ENCODE data around the gene ADD1. TPM values are rescaled to one million over a fixed set of nuclear protein-coding genes. Genes with fewer than 3 reads are reported as not detected.

Gene ADD1
- total RNA-seq, 2 experiments from 2014 or later: 136 TPM

DNA sequence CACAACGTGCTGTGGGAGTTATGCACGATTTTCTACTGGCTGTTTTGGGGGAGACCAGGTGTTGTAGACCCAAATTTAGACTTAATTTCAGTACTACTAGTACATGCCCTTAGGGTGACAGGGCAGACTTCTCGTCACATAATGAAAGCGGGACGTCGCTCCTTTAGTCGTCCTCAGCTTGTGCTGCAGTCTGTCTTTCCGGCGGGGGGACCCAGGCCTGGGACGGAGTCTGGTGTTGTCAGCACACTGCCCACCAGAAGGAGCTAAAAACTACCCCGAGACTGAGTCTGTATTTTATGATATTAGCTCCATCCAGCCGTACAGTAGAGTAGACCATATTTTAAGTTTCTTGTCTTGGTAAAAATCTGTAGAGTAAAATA, 84.0 kb downstream of the ADD1 start:
- Mint-ChIP-seq H3K27me3 (no peaks in the 10 kb centered on the region), H3K4me1 (peaks cover 13% of the 10 kb centered on the region), H3K9me3 (no peaks in the 10 kb centered on the region), H3K4me3 (no peak overlapping the region), H3K36me3 (peaks cover 26% of the 10 kb centered on the region), H3K27ac (peak overlapping the region; percentile 58)
- DNase-seq: no peak

DNA sequence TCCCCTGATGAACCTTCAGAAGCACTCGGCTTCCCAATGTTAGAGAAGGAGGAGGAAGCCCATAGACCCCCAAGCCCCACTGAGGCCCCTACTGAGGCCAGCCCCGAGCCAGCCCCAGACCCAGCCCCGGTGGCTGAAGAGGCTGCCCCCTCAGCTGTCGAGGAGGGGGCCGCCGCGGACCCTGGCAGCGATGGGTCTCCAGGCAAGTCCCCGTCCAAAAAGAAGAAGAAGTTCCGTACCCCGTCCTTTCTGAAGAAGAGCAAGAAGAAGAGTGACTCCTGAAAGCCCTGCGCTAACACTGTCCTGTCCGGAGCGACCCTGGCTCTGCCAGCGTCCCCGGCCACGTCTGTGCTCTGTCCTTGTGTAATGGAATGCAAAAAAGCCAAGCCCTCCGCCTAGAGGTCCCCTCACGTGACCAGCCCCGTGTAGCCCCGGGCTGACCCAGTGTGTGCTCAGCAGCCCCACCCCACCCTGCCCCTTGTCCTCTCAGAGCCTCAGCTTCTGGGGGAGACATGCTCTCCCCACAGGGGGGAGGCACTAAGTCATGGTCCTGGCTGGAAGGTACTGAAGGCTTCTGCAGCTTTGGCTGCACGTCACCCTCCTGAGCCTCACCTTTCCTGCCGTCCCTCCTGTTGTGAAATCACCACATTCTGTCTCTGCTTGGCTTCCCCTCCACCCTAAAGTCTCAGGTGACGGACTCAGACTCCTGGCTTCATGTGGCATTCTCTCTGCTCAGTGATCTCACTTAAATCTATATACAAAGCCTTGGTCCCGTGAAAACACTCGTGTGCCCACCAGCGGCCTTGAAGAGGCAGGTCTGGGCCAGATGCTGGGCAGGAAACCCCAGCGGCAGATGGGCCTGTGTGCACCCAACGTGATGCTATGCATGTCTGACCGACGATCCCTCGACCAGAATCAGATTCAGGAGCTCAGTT, 84.9 kb downstream of the ADD1 start:
- H3K27ac Mint-ChIP-seq: peak overlapping the region; percentile 76
- H3K27me3 Mint-ChIP-seq: no peaks in the 10 kb centered on the region
- H3K9me3 Mint-ChIP-seq: no peaks in the 10 kb centered on the region
- H3K36me3 Mint-ChIP-seq: peaks cover 26% of the 10 kb centered on the region
- no peak for DNase-seq
- no peak overlapping the region for H3K4me3 Mint-ChIP-seq
- peaks cover 13% of the 10 kb centered on the region for H3K4me1 Mint-ChIP-seq

DNA sequence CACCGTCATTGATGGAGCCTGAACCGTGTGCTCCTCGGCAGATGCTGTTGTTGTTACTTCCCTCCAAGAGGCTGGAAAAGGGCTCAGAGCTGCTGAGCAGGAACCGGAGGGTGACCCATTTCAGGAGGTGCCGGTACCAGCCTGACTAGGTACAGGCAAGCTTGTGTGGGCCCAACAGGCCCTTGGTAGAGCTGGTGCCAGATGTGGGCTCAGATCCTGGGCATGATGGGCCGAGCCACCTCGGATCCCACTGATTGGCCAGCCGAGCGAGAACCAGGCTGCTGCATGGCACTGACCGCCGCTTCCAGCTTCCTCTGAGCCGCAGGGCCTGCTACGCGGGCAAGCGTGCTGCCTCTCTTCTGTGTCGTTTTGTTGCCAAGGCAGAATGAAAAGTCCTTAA, 85.8 kb downstream of the ADD1 start:
- Mint-ChIP-seq H3K36me3 (peaks cover 23% of the 10 kb centered on the region), H3K27ac (peak overlapping the region; percentile 76), H3K4me1 (peaks cover 10% of the 10 kb centered on the region), H3K9me3 (no peaks in the 10 kb centered on the region), H3K27me3 (no peaks in the 10 kb centered on the region), H3K4me3 (no peak overlapping the region)
- no peak for DNase-seq

DNA sequence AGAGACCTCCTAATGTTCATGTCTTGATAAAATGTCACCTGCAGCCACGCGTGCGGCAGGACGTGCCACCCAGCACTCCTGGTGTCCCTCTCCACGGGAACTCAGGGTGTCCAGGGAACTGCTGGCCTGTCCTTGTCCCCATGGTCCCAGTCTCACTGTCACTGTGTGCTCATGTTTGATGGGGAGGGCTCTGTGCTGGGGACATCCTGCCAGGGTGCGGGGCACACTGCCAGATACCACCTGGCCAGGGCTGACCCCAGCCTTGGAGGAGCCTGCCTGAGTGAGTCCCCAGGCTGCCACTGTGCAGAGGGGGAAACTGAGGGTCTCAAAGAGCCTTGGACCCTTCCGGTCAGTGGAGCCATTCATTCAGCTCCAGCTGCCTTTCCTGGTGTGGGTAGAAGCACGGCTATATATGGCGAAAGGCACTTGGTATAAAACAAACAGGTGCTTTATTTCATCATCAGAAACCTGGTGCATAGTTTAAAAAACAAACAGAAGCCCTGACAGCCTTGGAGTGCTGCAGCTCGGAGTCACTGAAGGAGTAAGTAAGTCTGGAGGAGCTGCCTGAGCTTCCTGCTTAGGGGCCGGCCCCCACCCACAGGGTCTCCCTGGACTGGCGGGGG, 86.6 kb downstream of the ADD1 start:
- Mint-ChIP-seq H3K36me3 (peaks cover 23% of the 10 kb centered on the region), H3K27me3 (no peaks in the 10 kb centered on the region), H3K27ac (peak overlapping the region; percentile 51), H3K4me1 (peaks cover 10% of the 10 kb centered on the region), H3K4me3 (no peak overlapping the region), H3K9me3 (no peaks in the 10 kb centered on the region)
- no peak for DNase-seq

DNA sequence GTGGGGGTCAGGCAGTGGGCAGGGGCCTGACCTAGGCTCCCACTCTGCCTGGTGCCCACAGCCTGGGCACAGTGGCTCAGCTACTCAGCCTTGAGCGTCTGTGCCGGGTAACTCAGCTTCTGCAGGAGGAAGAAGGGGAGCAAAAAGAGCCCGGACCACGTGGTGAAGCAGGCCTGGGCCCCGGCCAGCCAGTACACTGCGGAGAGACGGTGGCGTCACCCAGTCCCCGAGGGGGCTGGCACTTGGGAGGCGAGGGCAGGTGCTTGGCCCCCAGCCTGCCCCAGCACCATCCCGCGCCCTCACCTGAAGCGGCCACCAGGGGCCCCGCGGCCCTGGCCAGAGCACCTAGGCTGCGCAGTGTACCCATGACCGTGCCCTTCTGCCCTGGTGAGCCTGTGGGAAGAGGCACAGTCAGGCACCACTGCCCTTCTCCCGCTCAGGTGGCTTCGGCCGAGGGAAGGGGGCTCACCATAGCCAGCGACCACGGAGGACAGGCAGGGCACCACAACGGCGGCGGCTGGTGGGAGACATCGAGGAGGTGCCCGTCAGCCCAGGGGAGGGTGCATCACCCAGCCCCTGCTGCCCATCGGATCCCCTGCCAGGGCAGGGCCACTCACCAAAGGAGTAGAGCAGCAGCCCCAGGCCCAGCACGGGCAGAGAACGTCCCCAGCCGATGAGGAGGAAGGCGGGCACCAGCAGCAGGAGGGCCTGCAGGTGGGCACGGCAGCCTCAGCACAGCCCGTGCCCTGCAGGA, 87.3 kb downstream of the ADD1 start:
- H3K4me3 Mint-ChIP-seq: peak overlapping the region; percentile 92
- peak overlapping the region; percentile 70 for H3K27ac Mint-ChIP-seq
- no peak for DNase-seq
- H3K27me3 Mint-ChIP-seq: no peaks in the 10 kb centered on the region
- H3K9me3 Mint-ChIP-seq: no peaks in the 10 kb centered on the region
- H3K36me3 Mint-ChIP-seq: peaks cover 30% of the 10 kb centered on the region
- peaks cover 15% of the 10 kb centered on the region for H3K4me1 Mint-ChIP-seq

DNA sequence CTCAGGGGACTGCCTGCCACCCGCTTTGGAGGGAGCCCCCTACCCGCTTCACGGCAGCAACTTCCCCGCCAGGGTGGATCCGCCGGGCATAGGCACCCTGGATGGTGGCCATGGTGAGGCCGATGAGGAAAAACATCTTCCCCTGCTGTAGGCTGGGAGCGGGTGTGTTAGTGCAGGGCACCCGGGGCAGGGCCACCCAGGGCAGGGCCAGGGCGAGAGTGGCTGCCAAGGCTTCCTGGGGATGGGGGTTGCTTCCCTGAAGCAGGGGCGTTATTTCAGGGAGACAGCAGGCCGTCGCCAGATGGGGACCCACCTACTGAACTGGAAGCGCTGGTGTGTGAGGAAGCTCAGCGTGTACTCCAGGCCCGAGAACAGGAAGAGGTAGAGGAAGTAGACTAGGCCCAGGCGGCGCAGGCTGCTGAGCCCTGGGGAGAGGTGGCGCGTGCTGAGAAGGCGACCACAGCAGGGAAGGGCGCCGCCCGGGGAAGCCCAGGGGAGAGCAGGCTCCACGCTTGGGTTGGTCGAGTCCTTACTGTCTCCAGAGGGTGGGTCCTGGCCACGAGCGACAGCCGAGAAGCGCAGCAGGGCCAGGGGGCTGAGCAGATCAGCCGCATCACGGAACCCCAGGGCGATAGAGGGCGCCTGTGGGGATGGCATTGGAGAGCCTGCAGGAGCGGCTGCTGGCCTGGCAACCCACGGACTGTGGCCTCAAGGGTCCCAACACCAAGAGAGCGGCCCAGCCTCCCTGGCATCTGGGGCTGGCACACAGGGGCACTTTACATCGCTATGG, 88.1 kb downstream of the ADD1 start:
- Mint-ChIP-seq H3K4me3 (peak overlapping the region; percentile 92), H3K27ac (peak overlapping the region; percentile 97), H3K36me3 (peaks cover 38% of the 10 kb centered on the region), H3K27me3 (no peaks in the 10 kb centered on the region), H3K4me1 (peaks cover 22% of the 10 kb centered on the region), H3K9me3 (no peaks in the 10 kb centered on the region)
- peak; percentile 68 for DNase-seq

DNA sequence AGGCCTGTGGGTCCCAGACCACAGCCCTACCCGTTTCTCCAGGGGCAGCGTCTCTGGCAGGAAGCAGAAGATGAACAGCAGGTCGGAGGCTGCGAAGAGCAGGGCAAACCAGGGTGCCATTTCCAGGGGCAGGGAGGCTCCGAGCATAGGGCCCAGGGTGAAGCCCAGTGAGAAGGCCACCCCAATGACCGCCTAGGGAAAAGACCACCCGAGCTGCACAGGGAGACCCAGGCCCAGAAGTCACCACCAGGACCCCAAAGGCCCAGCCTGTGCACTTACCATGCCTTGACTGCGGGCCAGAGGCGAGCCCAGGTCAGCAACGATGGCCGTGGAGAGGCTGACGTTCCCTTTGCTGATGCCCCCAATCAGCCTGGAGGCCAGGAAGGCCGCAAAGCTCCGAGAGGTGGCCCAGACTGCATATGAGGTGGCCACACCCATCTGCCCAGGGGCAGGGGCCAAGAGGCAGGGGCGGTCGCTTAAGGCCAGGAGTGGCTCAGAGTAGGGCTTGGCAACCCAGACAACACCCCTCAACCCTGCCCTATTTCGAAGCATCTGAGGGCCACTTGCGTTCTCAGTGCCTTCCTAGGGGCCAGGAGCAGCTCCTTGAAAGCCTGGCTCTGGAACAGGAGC, 88.8 kb downstream of the ADD1 start:
- H3K4me1 Mint-ChIP-seq: peaks cover 30% of the 10 kb centered on the region
- peaks cover 45% of the 10 kb centered on the region for H3K36me3 Mint-ChIP-seq
- no peak for DNase-seq
- peaks cover 2% of the 10 kb centered on the region for H3K9me3 Mint-ChIP-seq
- peak overlapping the region; percentile 92 for H3K4me3 Mint-ChIP-seq
- peak overlapping the region; percentile 97 for H3K27ac Mint-ChIP-seq
- no peaks in the 10 kb centered on the region for H3K27me3 Mint-ChIP-seq

DNA sequence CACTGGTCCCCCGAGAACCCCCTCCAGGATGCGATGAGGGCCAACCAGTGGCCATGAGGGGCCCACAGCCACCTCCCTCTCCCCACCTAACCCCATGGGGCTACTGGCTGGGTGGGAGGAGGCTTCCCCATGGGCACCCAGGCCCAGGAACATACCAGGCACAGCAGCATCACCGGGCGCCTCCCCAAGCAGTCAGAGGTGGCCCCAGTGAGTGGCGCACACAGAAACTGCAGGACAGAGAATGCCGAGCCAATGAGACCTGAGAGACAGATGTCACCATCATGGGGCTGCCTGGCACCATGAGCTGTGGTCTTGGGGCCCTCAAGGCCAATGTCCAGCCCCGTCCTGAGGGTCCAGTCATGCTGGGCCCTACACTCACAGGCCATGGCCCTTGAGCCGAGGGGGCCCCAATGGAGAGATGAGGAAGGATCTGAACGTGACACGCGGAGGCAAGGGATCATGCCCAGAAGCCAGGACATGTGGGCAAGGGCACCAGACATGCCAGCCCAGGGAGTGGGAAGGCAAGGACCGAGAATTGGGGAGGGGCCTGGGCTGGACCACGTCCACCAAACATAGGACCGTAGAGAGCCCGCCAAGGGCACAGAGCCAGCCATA, 89.4 kb downstream of the ADD1 start:
- peak overlapping the region; percentile 97 for H3K27ac Mint-ChIP-seq

DNA sequence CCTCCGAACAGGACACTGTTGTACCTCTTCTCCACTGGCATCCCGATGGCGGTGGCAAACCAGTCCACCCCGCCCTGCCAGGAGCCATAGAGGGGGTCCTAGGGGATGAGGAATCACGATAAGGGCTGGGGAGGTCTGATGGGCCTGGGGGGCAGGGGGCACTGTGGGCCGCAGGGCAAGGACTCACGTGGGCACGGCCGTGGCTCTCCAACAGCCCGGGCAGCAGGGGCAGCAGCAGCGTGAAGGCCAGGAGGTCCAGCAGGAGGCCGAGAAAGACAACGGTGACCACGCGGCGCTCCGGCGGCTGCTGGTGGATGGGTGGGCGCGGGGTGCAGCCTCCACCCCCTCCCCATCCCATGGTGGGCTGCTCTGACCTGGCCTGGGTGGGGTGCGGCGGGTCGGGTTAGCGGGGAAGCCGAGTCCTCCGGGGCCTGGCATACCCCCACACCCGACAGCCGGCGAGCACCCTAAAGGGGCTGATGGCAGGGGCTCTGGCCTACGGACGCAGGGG, 90.0 kb downstream of the ADD1 start:
- peaks cover 36% of the 10 kb centered on the region for H3K4me1 Mint-ChIP-seq
- no peak for DNase-seq
- peaks cover 42% of the 10 kb centered on the region for H3K36me3 Mint-ChIP-seq
- no peaks in the 10 kb centered on the region for H3K27me3 Mint-ChIP-seq
- H3K9me3 Mint-ChIP-seq: peaks cover 2% of the 10 kb centered on the region
- H3K4me3 Mint-ChIP-seq: peak overlapping the region; percentile 92
- peak overlapping the region; percentile 97 for H3K27ac Mint-ChIP-seq

More for the DNA sequence above, 89.4 kb downstream of the ADD1 start:
- no peak for DNase-seq
- Mint-ChIP-seq H3K27me3 (no peaks in the 10 kb centered on the region), H3K4me1 (peaks cover 35% of the 10 kb centered on the region), H3K9me3 (peaks cover 2% of the 10 kb centered on the region), H3K4me3 (peak overlapping the region; percentile 92), H3K36me3 (peaks cover 43% of the 10 kb centered on the region)

DNA sequence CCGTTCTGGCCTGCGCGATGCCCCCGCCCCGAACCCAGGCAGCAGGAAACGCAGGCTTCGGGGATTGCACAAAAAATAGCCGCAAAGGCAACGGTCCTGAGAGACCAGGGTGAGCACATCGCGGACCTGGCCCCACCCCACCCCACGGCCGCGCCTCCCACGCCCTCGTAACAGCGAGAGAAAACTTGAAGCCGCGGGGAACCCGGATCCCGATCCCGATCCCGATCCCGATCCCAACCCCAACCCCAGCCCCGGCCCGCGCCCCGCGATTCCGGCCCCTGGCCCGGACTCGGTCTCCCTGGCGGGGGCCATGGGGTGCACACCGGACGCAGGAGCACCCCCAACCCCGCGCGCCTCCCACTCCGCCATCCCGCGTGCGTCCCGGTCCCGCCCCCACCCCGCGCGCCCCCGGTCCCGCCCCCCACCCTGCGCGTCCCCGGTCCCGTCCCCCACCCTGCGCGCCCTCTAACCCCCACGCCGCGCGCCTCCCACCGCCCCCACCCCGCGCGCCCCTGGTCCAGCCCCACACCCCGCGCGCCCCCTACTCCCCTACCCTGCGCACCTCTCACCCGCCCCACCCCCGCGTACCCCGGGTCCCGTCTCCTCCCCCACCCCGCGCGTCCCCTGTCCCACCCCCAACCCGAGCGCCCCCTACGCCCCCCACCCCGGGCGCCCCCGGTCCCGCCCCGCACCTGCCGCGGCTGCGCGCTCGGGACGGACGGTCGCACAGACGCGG, 90.6 kb downstream of the ADD1 start:
- Mint-ChIP-seq H3K27me3 (no peaks in the 10 kb centered on the region), H3K36me3 (peaks cover 45% of the 10 kb centered on the region), H3K4me1 (peaks cover 36% of the 10 kb centered on the region), H3K9me3 (peaks cover 2% of the 10 kb centered on the region), H3K27ac (peak overlapping the region; percentile 67), H3K4me3 (peak overlapping the region; percentile 92)
- DNase-seq: peak; percentile 54

DNA sequence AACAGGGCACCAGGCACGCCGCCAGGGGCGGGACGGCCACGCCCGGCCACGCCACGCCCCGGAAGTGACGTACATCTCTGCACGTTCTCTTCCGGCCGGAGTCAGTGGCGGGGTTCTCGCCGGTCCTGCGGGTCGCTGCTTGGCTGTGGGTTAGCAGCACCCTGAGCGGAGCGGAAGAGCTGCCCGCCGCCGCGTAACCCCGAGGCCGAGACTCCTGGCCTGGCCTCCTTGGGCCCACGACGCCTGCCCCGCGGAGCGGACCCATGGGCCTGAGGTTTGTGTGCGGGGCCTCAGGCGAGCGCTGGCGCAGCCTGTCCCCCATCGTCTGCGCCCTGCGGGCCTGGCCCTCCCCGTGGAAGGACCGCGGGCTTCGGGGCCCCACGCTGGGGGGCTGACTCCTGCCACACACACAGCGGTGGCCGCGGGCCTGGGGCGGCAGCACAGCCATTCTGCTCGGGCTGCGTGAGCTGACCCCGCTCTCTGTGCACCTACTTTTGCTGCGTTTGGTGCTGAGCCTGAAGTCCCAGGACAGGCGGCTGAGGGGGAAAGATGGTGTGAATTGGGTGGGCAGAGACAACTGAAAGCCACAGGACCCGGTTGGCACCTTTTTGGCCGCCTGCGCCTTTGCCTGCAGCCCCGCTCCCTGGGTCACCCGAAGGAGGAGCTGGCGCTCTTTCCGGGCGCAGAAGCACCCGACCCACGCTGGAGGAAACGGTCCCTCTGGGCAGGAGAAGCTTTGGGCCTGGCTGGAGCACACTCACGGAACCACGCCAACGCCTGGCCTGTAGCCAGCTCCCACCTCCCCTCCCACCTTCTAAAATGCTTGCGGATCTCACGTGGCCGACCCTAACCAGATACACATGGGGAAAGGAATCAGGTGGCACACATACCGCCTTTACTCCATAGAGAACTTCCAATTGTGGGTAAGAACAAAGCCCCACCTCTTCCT, 91.4 kb downstream of the ADD1 start:
- Mint-ChIP-seq H3K27ac (peak overlapping the region; percentile 88), H3K27me3 (no peaks in the 10 kb centered on the region), H3K4me3 (peak overlapping the region; percentile 91), H3K9me3 (peaks cover 2% of the 10 kb centered on the region), H3K36me3 (peaks cover 52% of the 10 kb centered on the region), H3K4me1 (peaks cover 34% of the 10 kb centered on the region)
- peak; percentile 97 for DNase-seq

Measured in activated naive CD8-positive, alpha-beta T cell treated with anti-CD3 and anti-CD28 coated beads for 36 hours (primary cell).